Stimulated activated CD4-positive, alpha-beta T cell treated with anti-CD3 and anti-CD28 coated beads, Interleukin-15, amount 100 ng/mL, for 24 hours (primary cell): ENCODE results near the gene CNNM1.
A peak's percentile ranks its signal among the peaks of the same experiment; 100 is the strongest.

Source experiments
- DNase-seq: peaks from one replicate; pipeline ENCODE4 v3.0.0-alpha.2; 2020

The CNNM1 gene

DNA sequence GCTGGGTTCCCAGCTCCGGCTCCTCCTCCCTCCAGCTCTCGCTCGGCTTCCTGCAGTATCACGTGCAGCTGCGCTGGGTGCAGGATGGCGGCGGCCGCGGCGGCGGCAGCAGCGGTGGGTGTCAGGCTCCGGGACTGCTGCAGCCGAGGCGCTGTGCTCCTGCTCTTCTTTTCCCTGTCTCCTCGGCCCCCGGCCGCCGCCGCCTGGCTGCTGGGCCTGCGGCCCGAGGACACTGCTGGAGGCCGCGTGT is at the start of gene CNNM1:
Gene CNNM1, plus strand, starts transcription at position 53 of the 250 bp plus-strand sequence. Its CDS starts 32 bp downstream, at position 85.
- peak; percentile 70 for DNase-seq

DNA sequence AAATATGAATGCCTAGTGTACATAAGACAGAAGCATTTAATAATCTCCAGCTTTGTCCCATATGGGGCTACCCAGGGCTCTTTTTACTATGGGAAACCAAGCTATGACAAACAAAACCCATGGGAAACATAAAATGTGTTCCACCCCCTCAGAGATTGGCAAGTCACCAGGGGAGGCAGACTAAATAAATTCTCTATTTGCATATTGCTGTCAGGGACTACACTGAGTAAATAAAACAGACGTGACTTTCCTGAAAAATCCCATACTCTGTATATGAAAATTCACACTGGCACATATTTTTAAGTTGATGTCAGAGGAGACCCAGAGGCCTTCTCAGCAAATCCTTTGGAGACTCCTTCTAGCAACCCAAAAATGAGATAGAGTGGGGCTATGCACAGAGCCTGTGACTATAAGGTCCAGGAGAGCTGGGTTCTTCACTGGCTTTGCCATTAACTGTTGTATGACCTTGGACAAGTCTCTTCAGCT is 49.5 kb upstream of the CNNM1 start:
- DNase-seq = no peak

DNA sequence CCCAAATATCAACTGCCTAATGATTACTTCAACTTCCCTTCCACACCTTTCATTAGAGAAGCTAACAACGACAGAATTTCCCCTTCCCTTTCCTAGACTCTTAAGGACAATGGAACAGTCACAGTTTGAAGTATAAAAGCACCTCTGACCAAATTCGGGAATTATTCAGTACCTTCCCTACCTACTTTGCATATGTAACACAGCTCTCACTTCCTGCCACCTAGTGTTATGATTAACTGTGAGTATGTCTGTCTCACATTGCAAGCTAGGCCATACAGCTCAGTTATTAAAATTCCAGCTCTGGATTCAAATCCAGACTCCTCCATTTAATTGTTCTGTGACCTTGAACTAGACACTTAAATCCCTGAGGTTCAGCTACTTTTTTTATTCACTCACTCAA is 48.7 kb upstream of the CNNM1 start:
- no peak for DNase-seq

DNA sequence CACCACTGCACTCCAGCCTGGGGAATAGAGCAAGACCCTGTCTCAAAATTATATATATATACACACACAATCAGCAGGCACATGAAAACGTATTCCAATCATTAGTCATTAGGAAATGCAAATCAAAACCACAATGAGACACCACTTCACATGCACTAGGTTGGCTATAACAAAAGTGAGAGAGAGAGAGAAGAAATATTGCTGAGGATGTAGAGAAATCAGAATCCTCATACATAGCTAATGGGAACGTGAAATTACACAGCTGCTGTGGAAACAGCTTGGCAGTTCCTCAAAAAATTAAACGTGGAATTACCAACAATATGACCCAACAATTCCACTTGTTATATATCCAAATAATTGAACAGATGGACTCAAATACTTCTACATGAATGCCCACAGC is 43.3 kb upstream of the CNNM1 start:
- DNase-seq = no peak

DNA sequence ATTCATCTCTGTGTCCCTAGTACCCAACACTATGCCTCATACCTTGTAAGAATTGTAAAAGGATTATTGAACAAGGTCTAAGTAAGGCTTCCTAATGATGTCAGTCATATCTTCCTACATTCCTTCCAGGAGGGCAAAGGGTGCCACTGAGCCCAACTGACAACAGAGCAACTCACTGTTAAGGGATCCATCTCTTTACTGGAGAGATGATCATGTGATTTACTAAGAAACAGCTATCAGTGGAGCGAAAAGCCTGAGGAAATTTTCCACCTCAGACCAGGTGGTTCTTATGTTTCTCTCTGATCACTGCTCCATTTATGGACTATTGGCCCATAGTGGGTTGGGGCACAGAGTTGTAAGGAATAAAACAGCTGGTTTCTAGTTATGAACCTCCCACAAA is 38.9 kb upstream of the CNNM1 start:
- DNase-seq = no peak

DNA sequence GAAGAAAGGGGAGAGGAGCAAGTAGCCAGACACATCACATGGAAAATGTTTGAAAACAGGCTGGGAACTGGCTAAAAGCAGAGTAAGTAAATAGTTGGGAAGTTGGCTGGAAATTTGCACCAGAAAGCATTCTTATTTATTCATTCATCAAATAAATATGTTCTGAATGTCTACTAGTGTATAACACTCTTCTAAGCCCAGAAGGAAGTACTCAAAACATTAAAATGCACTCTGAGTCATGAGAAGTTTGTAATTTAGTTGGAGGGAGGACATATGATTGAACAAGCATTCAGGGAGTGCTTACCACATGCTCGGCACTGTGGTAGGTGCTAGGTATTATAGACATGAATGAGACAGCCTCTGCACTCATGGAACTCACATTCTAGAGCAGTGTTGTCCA is 37.0 kb upstream of the CNNM1 start:
- no peak for DNase-seq

DNA sequence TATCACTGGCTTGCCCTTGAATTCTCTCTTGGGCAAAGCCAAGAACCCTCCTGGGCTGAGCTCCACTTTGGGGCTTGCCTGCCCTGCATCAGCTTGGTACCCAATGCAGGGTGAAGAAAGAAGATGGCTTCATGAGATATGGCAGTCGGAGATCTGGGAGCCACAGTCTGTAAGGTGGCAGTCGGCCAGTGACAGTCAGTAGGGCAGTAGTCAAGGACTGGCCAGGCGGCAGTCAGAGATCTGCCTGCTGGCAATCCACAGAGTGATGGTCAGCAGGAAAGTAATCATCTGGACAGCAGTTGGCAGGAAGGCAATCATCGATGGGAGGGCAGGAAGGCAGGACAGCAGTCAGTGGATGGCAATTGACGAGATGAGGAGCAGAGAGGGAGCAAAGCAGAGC is 32.6 kb upstream of the CNNM1 start:
- DNase-seq = no peak

DNA sequence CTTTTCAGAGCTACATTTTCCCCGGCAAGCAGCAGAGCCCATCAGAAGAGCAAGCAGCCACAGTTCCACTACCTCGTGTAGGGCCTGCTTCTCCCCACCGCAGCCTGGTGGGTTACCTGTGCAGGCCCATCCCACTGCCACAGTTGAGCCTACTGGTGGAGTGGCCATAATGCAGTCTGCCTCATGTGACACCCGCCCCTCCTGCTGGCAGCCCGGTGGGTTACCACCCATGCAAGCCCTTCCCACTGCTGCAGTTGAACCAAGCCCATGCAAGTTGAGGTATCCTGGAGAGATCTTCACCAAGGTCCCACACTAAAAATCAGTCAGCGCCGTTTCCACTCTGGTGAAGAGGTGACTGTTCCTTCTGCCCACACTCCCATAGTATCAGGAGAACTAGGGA is 32.1 kb upstream of the CNNM1 start:
- no peak for DNase-seq

DNA sequence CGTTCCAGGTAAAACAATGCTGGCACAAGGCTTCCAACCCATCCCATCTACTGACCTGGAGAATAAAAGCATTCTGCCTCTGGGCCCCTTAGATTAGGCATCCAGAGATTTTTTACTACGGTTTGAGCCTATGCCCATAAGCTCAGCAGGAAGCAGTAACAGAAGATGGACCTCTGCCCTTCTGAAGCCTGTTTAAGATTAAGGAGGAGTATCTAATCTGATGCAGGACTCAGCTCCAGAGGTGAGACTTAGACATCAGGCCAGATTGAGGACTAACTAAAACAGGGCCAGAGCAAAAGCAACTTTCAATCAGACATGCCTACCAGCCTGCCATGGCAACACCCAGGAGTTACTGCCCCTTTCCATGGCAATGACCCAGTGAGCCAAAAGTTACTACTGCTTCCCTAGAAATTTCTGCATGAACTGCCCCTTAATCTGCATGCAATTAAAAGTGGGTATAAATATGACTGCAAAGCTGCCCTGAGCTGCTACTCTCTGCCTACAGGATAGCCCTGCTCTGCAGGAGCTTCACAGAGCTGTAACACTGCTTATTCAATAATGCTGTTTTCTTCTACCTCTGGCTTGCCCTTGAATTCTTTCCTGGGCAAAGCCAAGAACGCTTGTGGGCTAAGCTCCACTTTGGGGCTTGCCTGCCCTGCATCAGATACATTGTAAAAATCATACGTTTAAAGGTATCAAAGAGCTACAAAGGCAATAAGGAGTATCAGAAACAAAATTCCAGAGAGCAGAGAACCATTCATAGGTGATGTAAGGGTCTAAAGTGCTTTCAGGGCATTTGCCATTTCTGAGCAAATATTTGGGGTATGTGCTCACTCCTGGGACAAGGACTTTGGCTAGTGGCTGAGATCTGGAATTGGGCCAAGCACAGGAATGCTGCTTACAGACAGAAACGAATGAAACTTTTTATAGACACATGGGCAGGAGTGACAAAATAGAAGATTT is 25.0 kb upstream of the CNNM1 start:
- DNase-seq = no peak

DNA sequence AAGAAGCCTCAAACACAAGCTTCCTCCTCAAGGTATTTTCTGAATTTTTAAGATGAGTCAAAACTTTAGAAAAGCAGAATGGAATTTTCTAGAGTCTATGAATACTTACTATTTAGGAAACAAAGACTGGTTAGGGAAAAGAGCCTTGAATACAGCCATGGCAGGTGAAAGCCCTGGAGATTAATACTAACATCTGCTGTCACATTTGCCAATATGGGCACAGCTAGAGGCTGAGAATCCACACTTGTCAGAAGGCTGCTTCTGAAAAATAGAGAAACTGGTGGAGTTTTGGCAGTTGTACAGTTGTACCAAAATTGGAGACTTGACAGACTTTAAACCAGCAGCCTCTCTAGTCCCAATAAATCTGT is 24.3 kb upstream of the CNNM1 start:
- no peak for DNase-seq

DNA sequence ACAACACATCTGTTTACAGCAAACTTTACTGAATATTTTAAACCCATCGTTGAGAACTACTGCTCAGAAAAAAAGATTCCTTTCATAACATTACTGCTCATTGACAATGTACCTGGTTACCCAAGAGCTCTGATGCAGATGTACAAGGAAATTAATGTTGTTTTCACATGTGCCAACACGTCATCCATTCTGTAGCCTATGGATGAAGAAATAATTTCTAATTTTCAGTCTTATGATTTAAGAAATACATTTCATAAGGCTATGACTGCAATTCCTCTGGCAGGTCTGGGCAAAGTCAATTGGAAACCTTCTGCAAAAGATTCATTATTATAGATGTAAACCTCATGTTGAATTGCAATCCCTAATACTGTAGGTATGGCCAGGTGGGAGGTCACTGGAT is 16.7 kb upstream of the CNNM1 start:
- no peak for DNase-seq

DNA sequence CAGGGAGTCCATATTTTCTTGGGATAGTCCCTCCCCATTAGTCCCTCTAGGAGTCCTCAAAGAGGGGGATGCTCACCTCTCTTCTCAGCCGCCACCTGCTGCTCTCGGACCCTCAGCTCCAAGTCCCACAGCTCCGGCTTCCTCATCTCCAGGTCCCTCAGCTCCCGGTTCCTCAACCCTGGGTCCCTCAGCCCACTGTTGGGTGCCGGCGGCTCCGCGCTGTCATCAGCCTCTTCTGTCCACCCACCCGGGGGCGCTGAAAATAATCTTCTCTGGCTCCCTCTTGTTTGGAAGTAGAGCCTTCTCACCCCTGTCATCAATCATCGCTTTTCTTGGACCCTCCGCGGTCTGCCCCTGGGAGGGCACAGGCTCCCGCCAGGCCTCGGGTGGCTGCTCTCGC is 13.3 kb upstream of the CNNM1 start:
- no peak for DNase-seq

DNA sequence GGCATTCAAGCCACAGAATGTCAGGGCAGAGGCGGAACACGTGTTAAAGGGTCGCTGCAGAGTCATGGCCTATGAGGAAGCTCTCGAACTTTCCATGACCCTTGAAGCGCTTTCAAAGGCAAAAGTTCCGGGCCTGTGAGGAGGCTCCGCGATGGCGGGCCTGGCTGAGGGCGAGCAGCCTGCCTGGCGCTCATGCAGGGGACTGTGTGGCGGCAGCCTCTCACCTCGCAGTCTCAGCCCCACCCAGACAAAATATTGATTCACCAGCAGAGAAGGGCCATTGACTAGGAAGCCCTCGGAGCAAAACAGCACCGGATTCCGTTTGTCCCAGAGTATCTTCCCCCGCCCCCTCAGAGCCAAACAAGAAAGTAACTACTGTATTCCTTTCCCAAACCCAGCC is 12.8 kb upstream of the CNNM1 start:
- DNase-seq = no peak

DNA sequence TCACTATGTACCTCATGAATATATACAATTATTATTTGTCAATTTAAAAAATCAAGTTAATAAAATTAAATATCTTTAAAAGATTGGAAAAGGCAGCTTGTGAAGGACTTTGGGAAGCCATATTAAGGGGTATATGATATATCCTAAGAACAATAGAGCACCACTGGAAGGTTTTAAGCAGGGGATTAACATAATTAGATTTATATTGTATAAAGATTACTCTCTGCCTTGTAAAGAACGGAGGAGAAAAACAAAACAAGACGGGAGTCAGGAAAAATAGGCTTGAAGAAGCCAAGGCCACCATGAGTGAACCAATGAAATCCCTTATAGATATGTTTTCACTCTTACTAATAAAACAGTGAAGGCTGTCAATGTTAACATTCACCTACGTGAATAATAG is 11.1 kb upstream of the CNNM1 start:
- no peak for DNase-seq

DNA sequence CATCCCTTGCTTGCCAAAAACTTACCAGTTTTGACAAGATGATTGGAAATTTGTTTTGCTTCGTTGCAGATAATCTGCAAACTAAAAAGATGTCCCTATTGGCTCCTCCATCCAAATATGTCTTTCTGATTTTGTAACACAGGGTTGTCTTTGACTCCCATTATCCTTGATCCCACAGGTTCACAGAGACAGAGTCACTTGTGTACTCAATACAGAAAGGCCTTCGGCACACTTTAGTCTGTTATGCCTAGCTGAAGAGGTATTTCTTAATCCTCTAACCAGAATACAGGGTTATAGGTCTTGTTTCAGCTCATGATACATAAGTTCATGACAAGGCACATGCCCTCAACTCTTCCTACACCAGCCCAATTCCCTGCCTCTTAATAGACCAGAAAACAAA is 10.7 kb upstream of the CNNM1 start:
- DNase-seq = no peak

DNA sequence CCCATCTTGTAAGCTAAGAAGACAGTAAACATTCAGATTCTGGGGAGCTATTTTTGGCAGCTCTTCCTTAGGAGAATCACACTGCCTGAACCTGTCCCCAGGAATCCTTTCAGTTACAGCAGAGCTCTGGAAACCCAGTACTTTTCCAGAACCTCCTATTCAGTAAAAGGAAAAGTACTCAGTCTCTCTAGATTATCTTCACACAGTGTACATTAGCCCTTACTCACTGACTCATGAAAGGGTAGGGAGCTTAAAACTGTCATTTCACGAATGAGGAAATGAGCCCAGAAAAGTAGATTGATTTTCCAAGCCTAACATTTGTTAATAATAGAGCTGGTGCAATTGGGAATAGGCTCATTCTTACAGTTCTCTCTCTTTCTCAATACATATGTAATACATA is 3.9 kb upstream of the CNNM1 start:
- DNase-seq = no peak

DNA sequence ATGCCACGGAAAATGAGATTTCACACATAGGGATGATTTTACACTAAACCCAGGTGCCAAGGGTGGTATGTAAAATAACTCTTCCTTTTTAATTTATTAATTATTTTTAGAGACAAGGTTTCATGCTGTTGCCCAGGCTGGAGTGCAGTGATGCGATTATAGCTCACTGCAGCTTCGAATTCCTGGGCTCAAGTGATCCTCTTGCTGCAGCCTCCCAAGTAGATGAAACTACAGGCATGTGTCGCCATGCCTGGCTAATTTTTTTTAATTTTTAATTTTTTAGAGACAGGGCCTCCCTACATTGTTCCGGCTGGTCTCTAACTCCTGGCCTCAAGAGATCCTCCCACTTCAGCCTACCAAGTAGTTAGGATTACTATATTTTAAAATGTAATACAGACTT is 2.3 kb upstream of the CNNM1 start:
- DNase-seq = no peak

DNA sequence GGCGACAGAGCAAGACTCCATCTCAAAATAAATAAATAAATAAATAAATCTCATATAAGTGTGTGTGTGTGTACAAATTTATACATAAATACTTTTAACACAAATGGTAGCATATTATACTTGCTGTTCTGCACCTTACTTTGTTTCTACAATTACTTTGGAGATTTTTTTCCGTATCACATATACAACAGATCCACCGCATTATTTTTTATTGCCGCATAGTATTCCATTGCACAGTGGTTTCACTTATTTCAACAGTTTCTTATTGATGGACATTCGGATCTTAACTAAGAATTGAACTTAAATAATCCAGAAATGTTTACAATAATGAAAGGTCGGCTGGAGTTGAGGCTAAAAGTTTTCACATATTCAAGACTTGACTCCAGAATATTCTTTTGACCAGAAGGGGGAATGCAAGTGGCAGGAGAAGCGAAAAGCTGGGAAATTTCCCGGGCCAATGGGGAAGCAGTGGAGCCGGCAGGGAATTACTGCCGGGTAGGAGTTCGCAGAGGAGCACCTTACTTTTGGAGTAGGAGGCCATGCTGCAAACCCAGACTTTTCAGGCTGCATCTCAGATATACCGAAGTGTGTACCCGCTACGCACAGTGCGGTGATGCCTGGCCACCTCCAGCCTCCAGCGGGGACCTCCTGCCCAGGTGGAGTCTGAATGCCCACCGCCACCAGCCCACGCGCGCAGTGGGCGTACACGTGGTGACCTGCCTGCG is 415 bp upstream of the CNNM1 start:
- DNase-seq = no peak

DNA sequence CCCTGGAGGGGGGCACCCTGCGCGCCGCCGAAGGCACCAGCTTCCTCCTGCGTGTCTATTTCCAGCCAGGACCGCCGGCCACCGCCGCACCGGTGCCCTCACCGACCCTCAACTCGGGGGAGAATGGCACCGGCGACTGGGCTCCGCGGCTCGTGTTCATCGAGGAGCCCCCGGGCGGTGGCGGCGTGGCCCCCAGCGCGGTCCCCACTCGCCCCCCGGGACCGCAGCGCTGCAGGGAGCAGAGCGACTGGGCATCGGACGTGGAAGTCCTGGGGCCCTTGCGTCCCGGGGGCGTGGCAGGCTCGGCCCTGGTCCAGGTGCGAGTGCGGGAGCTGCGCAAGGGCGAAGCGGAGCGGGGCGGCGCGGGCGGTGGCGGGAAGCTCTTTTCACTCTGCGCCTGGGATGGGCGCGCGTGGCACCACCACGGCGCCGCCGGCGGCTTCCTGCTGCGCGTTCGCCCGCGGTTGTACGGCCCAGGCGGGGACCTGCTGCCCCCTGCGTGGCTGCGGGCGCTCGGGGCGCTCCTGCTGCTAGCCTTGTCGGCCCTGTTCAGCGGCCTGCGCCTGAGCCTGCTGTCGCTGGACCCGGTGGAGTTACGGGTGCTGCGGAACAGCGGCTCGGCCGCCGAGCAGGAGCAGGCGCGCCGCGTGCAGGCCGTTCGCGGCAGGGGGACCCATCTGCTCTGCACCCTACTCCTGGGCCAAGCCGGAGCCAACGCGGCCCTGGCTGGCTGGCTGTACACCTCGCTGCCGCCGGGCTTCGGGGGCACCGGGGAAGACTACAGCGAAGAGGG is 594 bp downstream of the CNNM1 start:
- peak; percentile 47 for DNase-seq

DNA sequence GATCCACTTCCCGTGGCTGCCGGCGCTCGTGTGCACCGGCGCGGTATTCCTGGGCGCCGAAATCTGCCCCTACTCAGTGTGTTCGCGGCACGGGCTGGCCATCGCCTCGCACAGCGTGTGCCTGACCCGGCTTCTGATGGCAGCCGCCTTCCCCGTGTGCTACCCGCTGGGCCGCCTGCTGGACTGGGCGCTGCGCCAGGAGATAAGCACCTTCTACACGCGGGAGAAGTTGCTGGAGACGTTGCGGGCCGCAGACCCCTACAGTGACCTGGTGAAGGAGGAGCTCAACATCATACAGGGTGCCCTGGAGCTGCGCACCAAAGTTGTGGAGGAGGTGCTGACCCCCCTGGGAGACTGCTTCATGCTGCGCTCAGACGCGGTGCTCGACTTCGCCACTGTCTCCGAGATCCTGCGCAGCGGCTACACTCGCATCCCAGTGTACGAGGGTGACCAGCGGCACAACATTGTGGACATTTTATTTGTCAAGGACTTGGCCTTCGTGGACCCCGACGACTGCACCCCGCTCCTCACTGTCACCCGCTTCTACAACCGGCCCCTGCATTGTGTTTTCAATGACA is 1.3 kb downstream of the CNNM1 start:
- no peak for DNase-seq

DNA sequence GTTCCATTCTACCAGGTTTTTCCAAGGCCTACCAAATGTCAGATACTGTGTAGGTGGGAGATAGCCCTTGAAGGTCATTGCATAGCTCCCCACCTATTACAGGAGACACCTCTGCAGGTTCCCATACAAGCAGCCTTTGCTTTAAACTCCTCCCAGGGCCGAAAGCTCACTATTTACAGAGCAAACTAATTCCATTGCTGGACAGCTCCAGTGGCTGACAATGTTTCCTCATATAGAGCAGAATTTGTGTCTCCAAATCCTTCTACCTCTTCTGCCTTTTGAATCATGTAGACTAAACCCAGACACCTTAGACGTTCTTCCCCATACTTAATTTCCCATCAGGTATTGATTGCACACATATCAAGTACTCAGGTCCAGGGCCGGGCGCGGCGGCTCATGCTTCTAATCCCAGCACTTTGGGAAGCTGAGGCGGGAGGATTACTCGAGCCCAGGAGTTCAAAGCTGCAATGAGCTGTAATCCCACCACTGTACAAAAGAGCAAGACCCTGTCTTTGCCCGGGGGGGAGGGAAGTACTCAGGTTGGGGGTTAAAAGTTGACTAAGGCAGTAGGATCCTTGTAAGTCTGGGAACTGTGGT is 2.1 kb downstream of the CNNM1 start:
- DNase-seq = no peak

DNA sequence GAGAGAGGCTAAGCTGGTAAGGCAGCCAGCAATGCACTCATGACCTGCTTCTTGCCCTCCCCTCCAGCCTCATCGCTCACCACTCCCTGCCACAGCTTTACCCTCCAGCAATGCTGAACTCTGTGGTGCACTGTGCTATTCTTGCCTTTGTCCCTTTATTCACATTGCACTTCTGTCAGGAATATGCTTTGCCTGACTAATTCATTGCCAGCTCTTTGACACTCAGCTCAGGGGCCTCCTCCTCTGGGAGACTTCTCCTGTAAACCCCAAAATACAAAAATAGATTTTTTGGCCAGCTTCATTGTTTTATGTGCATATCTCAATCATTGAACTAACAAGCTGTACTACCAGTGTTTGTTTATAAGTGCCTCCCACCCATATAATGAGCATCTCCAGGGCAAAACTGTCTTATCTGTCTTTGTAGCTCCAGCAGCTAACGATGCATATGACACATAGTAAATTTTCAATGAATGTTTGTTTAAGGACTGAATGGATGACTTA is 8.2 kb downstream of the CNNM1 start:
- no peak for DNase-seq

DNA sequence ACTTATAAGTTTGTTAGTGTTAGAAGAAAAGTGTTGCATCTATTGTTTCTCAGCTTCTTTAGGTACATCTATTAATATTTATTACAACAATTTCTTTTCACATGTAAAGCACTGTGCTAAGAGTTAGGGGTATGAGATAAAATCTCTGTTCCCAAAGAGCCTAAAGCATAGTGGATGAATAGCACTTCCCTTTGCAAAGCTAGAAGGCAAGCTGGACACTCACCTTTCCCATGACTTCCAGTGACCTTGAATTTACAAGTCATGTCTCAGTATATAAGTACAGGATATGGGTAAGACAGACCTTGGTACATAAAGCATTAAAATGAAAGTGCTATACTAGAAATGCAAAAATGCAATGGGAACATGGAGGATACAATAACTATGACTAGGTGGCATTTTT is 8.7 kb downstream of the CNNM1 start:
- no peak for DNase-seq
